NCI-H2227 (cell line): ENCODE results near the gene PDGFC.

Experiments used
- DNase-seq: peaks from one replicate; lab custom pipeline; 2025; ENCODE audit not compliant: unreplicated experiment; lab: John Stamatoyannopoulos, UW

PDGFC gene

DNA sequence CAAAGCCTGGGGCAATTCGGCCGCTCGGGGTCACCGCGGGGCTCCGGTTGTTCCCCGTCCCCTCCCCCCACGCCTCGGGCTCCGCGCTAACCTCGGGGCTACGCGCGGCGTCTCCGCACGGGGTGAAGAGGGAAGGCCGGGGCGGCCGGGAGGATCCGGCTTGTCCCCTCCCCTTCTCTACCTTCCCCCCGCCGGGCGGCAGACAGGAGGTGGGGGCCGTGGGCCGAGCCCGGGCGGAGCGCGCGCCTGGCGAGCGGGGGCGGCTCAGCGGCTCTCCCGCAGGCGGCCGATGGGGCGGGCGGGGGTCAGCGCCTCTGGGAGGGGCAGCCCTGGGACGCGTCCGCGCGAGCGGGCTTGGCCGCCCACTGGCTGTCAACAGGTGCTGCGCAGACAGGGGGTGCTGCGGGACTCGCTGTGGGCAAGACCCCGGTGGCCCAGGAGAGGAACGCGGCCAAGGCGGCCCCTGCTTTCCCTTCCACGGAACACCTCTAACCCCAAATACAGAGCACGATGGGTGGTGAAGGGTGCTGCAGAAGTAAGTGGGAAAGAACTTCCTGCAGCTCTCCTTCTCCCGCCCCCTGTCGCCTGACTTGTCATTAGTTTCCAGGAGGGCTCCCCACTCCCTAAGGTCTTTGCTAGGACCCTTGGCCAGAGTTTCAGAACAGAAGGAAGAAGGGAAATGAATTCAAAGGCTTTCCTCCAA, at the start of gene PDGFC:
Gene PDGFC, minus strand, starts transcription at position 124 of the 703 bp plus-strand sequence. CDS start 896 bp downstream, outside the sequence.
- peak; percentile 69 for DNase-seq

DNA sequence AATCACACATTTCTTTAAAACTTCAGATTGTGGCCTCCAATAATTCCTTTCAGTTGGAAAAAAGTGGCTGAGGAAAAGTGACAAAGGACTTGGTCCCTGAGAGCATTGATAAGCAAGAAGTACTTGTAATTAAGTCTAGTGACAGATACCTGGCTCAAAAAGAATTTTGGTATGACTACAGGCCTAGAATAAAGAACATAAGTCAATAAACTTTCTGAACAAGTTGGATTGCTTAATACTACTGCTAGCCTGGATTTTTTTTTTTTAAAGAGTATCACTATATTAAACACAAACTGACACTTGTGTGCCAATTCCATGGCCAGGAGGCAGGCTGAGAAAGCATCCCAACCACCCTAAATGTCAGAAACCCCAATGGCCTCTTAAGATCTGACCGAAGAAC, 49.3 kb upstream of the PDGFC start:
- DNase-seq: no peak

GRCh38 chr4:157018920-157019490, 47.4 kb upstream of the PDGFC start:
- no peak for DNase-seq

- no peak for DNase-seq
Observed at GRCh38 chr4:157014621-157015591, 43.3 kb upstream of the PDGFC start.

GRCh38 chr4:157013656-157014055, 42.1 kb upstream of the PDGFC start:
- no peak for DNase-seq

- no peak for DNase-seq
Observed at GRCh38 chr4:157012781-157013180, 41.2 kb upstream of the PDGFC start.

GRCh38 chr4:157012296-157012695, 40.7 kb upstream of the PDGFC start:
- DNase-seq: no peak

GRCh38 chr4:157010630-157011029, 39.0 kb upstream of the PDGFC start:
- no peak for DNase-seq

- no peak for DNase-seq
Observed at GRCh38 chr4:157005831-157006230, 34.2 kb upstream of the PDGFC start.

GRCh38 chr4:157005193-157005592, 33.6 kb upstream of the PDGFC start:
- no peak for DNase-seq

- no peak for DNase-seq
Observed at GRCh38 chr4:157004279-157005161, 32.9 kb upstream of the PDGFC start.

DNA sequence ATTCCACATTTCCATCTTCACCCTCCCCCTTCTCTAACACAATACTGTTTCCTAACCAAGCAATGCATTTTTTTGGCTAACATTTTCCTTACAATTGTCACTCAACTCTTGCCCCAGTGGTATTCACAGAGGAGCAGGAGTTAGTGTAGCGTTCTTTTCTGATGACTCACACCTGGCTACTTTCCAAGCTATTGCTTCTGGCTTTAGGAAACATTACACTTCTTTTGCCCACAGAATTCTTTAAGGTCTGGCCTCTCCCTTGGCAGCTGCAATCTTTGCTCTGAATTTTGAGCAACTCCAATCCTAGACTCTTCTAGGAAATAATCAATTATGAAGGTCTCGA, 27.5 kb upstream of the PDGFC start:
- peak; percentile 1 for DNase-seq

DNA sequence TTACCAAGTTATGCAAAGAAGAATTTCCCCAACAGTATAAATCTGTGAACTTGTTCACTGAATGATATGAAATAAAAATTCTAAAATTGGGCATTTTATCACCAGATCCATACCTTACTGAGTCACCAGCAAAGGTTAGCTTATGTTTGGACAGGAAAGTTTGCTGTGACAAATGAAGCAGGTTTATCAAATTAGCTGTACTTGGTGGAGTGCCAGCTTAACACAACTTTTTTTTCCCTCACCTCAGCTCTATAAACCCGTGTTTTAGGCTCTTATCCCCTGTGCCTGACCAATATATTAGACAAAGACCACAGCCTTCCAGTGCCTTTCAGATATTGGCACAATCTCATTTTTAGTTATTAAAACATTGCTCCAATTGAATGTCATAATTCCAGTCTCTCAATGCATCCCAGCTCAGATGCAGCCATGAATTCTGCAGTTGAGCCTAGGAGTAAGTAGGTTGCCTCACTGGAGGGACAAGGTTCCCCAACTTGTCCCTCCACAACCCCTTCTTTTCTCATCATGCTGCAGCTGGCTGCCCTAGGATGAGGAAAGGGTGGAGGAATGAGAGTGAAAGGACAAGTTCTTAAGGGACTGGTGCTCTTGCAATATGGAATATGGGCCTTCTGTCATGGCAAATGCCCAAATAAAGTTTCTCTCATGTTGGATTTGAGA, 27.0 kb upstream of the PDGFC start:
- no peak for DNase-seq

DNA sequence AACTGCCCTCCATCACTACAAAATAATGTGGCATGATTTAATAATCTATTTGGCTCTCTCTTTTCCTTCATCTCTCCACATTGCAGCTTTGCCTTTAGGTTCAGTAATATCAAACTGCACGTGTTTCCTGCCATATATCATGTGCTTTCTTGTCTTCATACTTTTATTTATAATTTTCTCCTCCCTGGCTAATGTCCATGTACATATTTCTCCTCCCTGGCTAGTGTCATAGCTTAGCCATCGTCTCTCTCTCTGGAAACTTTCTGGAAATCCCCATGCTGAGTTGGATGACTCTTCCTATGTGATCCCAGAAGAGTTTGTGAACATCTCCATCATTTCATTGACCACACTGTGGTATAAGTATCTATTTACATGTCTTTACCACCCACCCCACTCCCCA, 21.3 kb upstream of the PDGFC start:
- DNase-seq: no peak

- peak; percentile 3 for DNase-seq
Observed at GRCh38 chr4:156991161-156991560, 19.6 kb upstream of the PDGFC start.

GRCh38 chr4:156983366-156983765, 11.8 kb upstream of the PDGFC start:
- DNase-seq: no peak

- no peak for DNase-seq
Observed at GRCh38 chr4:156981262-156981769, 9.7 kb upstream of the PDGFC start.

DNA sequence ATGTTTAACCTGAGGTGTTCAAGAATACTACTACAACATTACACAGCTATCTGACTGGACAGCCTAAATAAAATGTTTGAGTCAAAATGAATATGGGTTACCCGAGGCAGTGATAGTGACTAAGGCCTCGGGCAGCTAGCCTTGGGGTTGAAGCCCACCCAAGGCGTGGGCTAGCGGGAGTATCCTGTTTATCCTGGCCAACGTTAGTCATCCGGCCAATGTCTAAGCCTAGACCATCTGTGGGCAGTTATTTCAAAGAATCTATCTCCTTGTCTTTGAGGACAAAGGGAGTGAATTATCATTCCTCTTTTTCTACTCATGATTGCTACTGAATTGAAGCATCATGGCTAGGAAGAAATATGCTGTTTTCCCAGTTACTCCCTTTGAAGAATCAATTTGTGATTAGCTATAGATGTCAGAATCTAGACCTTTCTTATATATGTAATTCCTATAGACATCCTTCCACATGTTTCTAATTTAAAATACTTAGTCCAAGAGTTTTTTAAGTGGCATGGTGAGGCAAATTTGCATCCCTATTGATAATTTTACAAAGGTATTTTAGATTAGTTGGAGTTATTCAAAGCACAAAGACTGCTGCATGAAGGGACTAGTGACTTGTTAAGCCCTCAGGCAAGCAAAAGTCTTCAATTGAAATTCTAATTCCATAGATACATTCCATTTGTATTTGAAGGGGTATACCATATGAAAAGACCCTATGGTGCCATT, 6.0 kb upstream of the PDGFC start:
- no peak for DNase-seq

GRCh38 chr4:156976147-156976546, 4.5 kb upstream of the PDGFC start:
- DNase-seq: no peak
